ENCODE results near the gene AP2S1.

Gene AP2S1

GRCh38 chr19:46802152-46802551 lies 48.5 kb downstream of the AP2S1 start:
- no peak for DNase-seq

GRCh38 chr19:46798713-46799112 lies 51.9 kb downstream of the AP2S1 start:
- no peak for DNase-seq

GRCh38 chr19:46797881-46798280 lies 52.8 kb downstream of the AP2S1 start:
- DNase-seq, result no peak

- DNase-seq, result no peak
Measured at GRCh38 chr19:46791944-46792343, 58.7 kb downstream of the AP2S1 start.

GRCh38 chr19:46789371-46789770 lies 61.3 kb downstream of the AP2S1 start:
- DNase-seq, result no peak

GRCh38 chr19:46788968-46789338 lies 61.7 kb downstream of the AP2S1 start:
- DNase-seq, result no peak

- peak; percentile 99 for DNase-seq
Measured at GRCh38 chr19:46788262-46788967, 62.2 kb downstream of the AP2S1 start, which contains the start of gene SLC1A5. Gene SLC1A5 (minus strand): TSS chr19:46788594. CDS start chr19:46787965, 629 bp downstream.

All from stimulated activated CD4-positive, alpha-beta T cell treated with anti-CD3 and anti-CD28 coated beads, Interleukin-1b, Interleukin-23, amount 100 ng/mL, for 48 hours (primary cell).